GM21786 (cell line): ENCODE data around the gene VILL.
"Not testable (repeated sequence)": the region's sequence is repeated elsewhere in the genome, so short reads cannot be mapped to it uniquely, and the experiment has no call there.

ENCODE experiments used
- ATAC-seq: cut with Tn5 transposase; IDR thresholded peaks from one replicate; pipeline ENCODE4 v1.9.1; 2021; ENCODE audit not compliant: unreplicated experiment

VILL gene

DNA sequence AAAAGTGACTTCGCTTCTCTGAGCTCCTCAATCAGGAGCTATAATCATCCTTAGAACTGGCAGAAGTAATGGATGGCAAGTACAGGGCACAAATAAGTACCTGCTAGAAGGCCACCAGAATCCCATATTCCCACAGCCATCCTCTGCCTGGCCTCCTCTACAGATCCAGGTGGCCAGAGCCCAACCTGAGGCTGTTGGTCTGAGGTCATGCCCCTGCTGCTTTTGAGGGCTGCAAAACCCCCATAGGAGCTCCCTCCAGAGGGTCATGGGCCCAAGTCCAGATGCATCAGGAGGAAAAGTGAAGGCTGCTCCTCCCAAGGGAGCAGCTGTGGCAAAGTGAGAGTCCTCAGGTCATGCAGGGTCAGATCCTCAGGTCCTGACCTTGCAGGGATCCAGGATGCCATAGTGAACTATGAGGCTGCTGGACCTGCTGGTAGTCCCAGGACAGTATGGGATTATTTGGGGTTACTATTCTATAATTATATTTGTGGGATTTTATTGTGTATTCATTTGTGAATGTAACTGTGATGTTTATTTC is 41.8 kb downstream of the VILL start:
- no peak for ATAC-seq

GRCh38 chr3:38033586-38033985 is 43.0 kb downstream of the VILL start:
- not testable (repeated sequence) for ATAC-seq

DNA sequence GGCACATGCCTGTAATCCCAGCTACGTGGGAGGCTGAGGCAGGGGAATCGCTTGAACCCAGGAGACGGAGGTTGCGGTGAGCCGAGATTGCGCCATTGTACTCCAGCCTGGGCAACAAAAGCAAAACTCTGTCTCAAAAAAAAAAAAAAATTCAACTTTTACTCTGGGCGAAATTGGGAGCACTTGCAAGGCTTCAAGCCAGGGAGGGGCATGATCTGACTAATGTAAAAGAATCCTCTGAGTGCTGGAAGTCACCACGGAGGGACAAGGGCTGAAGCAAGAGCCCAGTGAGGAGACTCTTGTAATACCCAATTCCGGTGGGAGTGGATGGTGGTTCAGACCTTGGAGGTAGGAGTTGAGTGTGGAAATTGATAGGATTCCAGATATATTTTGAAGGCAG is 43.7 kb downstream of the VILL start:
- not testable (repeated sequence) for ATAC-seq

DNA sequence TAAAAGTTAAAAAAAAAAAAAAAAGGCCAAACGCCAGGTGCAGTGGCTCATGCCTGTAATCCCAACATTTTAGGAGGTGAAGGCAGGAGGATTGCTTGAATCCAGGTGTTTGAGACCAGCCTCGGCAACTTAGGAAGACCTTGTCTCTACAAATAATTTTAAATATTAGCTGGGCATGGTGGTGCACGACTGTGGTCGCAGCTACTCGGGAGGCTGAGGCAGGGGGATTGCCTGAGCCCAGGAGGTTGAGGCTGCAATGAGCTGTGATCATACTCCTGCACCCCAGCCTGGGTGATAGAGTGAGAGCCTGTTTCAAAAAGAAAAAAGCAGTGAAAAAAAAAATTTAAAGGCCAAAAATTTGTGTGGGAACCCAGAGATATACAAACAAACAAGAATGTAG is 45.7 kb downstream of the VILL start:
- ATAC-seq = no peak

GRCh38 chr3:38036906-38037305 is 46.3 kb downstream of the VILL start:
- no peak for ATAC-seq

DNA sequence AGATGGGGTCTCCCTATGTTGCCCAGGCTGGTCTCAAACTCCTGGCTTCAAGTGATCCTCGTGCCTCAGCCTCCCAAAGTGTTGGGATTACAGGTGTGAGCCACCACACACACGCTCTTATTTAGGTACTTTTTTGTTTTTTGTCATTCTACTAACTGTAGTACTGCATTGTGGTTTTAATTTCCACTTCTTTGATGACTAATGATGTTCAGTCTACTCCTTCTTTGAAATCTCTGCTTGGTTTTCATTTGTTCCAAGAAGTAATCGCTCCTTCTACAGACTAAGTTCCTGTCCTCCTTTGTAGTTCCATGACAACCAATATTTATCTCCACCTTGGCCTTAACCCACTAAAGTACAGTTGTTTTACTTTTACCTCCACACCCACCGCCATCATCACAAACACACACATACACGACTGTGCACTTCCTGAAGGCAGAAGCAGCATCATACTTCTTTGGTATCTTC is 47.9 kb downstream of the VILL start:
- no peak for ATAC-seq

GRCh38 chr3:38039101-38039898 is 48.7 kb downstream of the VILL start, which contains the start of gene DLEC1:
DLEC1 (plus strand) TSS chr3:38039208; CDS start chr3:38039226, 18 bp downstream.
- ATAC-seq = peak; percentile 80

DNA sequence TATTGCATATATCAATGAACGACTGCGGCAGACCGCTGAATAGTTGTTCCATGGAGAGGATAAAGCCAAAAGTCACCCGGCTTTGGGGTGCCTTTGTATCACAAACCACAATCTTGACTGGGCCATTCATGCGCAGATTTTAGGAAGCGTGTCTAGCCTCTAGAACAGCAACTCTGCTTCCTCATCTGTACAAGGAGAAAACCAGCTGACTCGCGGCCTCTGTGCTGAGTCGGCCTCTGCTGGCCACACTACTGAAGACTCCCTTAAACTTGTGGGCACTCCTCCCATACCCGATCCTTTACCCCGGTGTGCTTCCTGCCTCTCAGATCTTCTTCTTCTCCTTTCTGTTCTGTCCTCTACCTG is 49.3 kb downstream of the VILL start:
- ATAC-seq = peak; percentile 75

DNA sequence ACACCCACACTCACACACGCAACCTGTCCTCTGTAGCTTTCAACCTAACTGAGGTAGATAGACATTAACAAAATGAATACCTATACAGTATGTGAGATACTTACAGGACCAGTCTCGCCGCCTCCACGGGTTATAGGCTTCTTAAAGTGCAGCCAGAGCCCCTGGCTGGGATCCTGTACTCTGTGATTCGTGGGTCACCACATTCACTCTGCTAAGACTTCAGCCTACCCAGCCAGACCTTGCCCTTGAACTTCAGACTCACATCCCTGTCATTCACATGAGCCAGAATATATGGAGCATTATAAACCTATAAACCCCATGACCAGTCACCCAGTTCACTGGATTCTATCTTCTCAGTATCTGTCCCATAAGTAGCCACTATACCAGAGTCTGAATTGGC is 49.8 kb downstream of the VILL start:
- no peak for ATAC-seq

DNA sequence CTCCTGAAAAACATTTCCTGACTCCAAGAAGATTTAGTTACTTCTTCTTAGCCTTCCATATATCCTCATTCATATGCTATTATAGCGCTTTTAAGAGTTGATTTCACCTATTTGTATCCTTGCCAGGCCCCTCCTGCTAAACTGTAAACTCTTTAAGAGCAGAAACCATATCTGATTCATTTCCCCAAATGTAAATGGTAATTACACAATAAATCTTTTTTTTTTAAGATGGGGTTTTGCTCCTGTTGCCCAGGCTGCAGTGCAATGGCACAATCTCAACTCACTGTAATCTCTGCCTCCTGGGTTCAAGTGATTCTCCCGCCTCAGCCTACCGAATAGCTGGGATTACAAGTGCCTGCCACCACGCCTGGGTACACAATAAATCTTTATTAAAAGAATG is 52.9 kb downstream of the VILL start:
- no peak for ATAC-seq

- ATAC-seq = no peak
Measured at GRCh38 chr3:38046027-38046426, 55.4 kb downstream of the VILL start.

GRCh38 chr3:38046821-38047220 is 56.2 kb downstream of the VILL start:
- no peak for ATAC-seq

GRCh38 chr3:38047896-38048295 is 57.3 kb downstream of the VILL start:
- ATAC-seq = no peak

- no peak for ATAC-seq
Measured at GRCh38 chr3:38049358-38050126, 59.0 kb downstream of the VILL start.

- ATAC-seq = no peak
Measured at GRCh38 chr3:38051131-38051530, 60.5 kb downstream of the VILL start.

DNA sequence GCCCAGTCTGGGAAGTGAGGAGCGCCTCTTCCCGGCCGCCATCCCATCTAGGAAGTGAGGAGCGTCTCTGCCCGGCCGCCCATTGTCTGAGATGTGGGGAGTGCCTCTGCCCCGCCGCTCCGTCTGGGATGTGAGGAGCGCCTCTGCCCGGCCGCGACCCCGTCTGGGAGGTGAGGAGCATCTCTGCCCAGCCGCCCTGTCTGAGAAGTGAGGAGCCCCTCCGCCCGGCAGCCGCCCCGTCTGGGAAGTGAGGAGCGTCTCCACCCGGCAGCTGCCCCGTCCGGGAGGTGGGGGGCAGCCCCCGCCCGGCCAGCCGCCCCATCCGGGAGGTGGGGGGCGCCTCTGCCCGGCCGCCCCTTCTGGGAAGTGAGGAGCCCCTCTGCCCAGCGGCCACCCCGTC is 62.7 kb downstream of the VILL start:
- ATAC-seq = not testable (repeated sequence)

DNA sequence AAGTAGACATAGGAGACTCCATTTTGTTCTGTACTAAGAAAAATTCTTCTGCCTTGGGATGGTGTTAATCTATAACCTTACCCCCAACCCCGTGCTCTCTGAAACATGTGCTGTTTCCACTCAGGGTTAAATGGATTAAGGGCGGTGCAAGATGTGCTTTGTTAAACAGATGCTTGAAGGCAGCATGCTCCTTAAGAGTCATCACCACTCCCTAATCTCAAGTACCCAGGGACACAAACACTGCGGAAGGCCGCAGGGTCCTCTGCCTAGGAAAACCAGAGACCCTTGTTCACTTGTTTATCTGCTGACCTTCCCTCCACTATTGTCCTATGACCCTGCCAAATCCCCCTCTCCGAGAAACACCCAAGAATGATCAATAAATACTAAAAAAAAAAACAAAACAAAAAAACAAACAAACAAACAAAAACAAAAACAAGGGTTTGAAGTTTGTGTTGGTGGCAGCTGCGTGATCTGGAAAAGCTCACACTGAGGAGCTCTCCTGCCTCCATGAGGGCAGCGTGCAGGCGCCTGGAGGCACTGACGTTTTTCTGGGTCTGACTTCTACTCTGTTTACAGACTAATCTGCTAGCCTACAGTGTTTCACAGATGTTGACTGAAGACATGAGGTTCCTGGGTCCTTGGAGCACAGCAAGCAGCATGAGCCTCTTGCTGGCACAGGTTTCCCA is 63.4 kb downstream of the VILL start:
- ATAC-seq = not testable (repeated sequence)

DNA sequence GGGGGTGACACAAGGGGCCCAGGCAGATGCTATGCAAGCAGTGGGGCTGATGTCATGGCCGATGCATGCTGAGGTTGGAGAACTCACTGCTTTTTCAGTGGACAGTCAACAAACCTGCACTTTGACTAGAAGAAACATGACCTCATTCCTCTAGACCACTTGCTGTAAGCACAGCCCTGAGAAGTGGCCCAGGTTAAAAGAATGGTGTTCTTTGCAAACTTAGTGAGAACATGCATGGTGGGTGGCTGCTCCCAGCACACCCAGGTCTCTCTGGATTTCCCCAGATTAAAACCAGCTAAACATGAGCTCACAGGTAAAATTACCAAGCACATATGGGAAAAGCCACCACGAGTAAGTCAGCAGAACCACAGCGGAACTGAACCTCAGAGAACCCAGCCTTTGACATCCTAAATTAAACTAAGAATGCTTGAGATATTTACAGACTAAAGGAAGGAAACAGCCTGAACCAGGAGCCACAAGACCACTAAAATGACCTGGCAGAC is 64.0 kb downstream of the VILL start:
- ATAC-seq = no peak
